Fibroblast of lung (primary cell): ENCODE results near the gene CYTH1. TPM values are rescaled to one million over a fixed set of nuclear protein-coding genes. Genes with fewer than 3 reads are reported as not detected.
A peak's percentile ranks its signal among the peaks of the same experiment; 100 is the strongest.

Experiments
- DNase-seq, 2 donors: peaks; one replicate each; pipeline versions ENCODE4 v3.0.0 to v3.0.0-alpha.2; 2010; ENCODE audit warnings: low read depth in 2 of 2
- H2AFZ ChIP-seq: 2 replicates; pipeline ENCODE4 v1.5.1; 2012; ENCODE audit warnings: low read length, control low read depth, inconsistent platforms
- H3K27ac ChIP-seq: 2 replicates; pipeline ENCODE4 v1.5.1; 2011; ENCODE audit warnings: low read length, control low read depth; ENCODE audit not compliant: insufficient read depth
- H3K27me3 ChIP-seq: 2 replicates; pipeline ENCODE4 v1.5.1; 2011; ENCODE audit warnings: mild to moderate bottlenecking, low read length; ENCODE audit not compliant: control insufficient read depth, insufficient read depth
- H3K36me3 ChIP-seq: 2 replicates; pipeline ENCODE4 v1.5.1; 2011; ENCODE audit warnings: low read length; ENCODE audit not compliant: control insufficient read depth, insufficient read depth
- H3K4me1 ChIP-seq: 2 replicates; pipeline ENCODE4 v1.5.1; 2011; ENCODE audit warnings: low read length; ENCODE audit not compliant: control insufficient read depth, insufficient read depth; ENCODE audit errors: extremely low read depth
- H3K4me2 ChIP-seq: 2 replicates; pipeline ENCODE4 v1.5.1; 2011; ENCODE audit warnings: low read length, control low read depth; ENCODE audit not compliant: insufficient read depth; ENCODE audit errors: extremely low read depth
- H3K4me3 ChIP-seq, 4 experiments: fragments of 200-600 bp in 1 of 4; sonication (generic) in 1 of 4; replicated peaks in 1 of 4; 2 replicates each; pipeline ENCODE4 v1.5.1; 2011 to 2016; ENCODE audit warnings: low read length in 4 of 4, low read depth in 3 of 4, mild to moderate bottlenecking in 3 of 4, control low read depth in 2 of 4, inconsistent platforms in 1 of 4, mixed read lengths in 1 of 4; ENCODE audit not compliant: insufficient read depth in 1 of 4; ENCODE audit errors: control extremely low read depth in 1 of 4
- H3K79me2 ChIP-seq: 2 replicates; pipeline ENCODE4 v1.5.1; 2012; ENCODE audit warnings: mild to moderate bottlenecking, low read length, inconsistent platforms; ENCODE audit not compliant: control insufficient read depth, insufficient read depth
- H3K9ac ChIP-seq: 2 replicates; pipeline ENCODE4 v1.5.1; 2011; ENCODE audit warnings: mild to moderate bottlenecking, low read length, control low read depth; ENCODE audit not compliant: insufficient read depth
- H3K9me3 ChIP-seq: 2 replicates; pipeline ENCODE4 v1.5.1; 2012; ENCODE audit warnings: low read depth, low read length; ENCODE audit not compliant: control insufficient read depth, insufficient read depth
- H4K20me1 ChIP-seq: 2 replicates; pipeline ENCODE4 v1.5.1; 2011; ENCODE audit warnings: low read length; ENCODE audit not compliant: control insufficient read depth, insufficient read depth; ENCODE audit errors: extremely low read depth
- EZH2 ChIP-seq: IDR thresholded peaks from 2 replicates; pipeline ENCODE4 v1.5.1; 2012; ENCODE audit warnings: low read length, control low read depth, mild to moderate bottlenecking; ENCODE audit errors: missing control alignments
- polyA plus RNA-seq, 2 donors: library from polyadenylated mRNA; depleted of rRNA in 1 of 2; stranded (reverse) in 1 of 2; unstranded in 1 of 2; fragments of >200 nt; gene quantifications; 2 replicates each; pipeline ENCODE4 v1.2.1, GENCODE V29; 2011 to 2012; ENCODE audit warnings: missing spikeins in 1 of 2
- total RNA-seq: library from RNA; depleted of rRNA; stranded (reverse); fragments of >200 nt; gene quantifications from 2 replicates; pipeline ENCODE4 v1.2.1, GENCODE V29; 2014
- TF ChIP-seq, protein P1 (sequence below), 2 donors: IDR thresholded peaks in 1 of 2; conservative IDR thresholded peaks in 1 of 2; 1 replicate in 1 of 2; 2 replicates in 1 of 2; pipeline ENCODE4 v1.5.1; 2011 to 2012; ENCODE audit warnings: low read length in 2 of 2, control low read depth in 1 of 2, inconsistent platforms in 1 of 2, low read depth in 1 of 2, mild to moderate bottlenecking in 1 of 2

Gene CYTH1
- total and polyA plus RNA-seq, 2 donors (not counting 1 experiment from before 2014, with no cell fraction given) = 8.9 to 9.9 TPM

DNA sequence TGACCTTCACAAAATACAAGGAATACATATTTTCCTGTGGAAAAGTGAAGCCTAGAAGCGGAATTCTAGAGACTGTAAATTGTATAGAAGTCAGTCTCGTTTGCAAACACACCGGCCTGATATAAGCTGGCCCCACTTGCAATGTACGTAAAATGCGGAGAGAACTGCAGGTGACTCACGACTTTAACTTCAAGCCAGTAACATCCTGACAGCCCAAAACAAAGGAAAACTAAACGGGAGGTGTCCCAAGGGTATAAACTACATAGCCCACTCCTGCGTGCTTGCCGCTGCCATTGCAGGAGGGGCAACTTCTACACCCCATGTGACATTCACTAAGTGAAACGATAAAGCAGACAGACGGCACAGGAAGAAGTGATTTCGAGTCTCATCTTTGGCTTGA, 101.6 kb downstream of the CYTH1 start:
- TF ChIP-seq EZH2 = no peak
- TF ChIP-seq, protein P1, sequence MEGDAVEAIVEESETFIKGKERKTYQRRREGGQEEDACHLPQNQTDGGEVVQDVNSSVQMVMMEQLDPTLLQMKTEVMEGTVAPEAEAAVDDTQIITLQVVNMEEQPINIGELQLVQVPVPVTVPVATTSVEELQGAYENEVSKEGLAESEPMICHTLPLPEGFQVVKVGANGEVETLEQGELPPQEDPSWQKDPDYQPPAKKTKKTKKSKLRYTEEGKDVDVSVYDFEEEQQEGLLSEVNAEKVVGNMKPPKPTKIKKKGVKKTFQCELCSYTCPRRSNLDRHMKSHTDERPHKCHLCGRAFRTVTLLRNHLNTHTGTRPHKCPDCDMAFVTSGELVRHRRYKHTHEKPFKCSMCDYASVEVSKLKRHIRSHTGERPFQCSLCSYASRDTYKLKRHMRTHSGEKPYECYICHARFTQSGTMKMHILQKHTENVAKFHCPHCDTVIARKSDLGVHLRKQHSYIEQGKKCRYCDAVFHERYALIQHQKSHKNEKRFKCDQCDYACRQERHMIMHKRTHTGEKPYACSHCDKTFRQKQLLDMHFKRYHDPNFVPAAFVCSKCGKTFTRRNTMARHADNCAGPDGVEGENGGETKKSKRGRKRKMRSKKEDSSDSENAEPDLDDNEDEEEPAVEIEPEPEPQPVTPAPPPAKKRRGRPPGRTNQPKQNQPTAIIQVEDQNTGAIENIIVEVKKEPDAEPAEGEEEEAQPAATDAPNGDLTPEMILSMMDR (conservative IDR thresholded peaks at IDR 0.05 in 1 of 2, IDR thresholded peaks at IDR 0.05 in 1 of 2; ENCODE audit: low read depth in 1 of 2, low read length in 2 of 2) = no peak
- H3K9ac ChIP-seq = no peak overlapping the region
- H3K4me2 ChIP-seq = no peak overlapping the region

DNA sequence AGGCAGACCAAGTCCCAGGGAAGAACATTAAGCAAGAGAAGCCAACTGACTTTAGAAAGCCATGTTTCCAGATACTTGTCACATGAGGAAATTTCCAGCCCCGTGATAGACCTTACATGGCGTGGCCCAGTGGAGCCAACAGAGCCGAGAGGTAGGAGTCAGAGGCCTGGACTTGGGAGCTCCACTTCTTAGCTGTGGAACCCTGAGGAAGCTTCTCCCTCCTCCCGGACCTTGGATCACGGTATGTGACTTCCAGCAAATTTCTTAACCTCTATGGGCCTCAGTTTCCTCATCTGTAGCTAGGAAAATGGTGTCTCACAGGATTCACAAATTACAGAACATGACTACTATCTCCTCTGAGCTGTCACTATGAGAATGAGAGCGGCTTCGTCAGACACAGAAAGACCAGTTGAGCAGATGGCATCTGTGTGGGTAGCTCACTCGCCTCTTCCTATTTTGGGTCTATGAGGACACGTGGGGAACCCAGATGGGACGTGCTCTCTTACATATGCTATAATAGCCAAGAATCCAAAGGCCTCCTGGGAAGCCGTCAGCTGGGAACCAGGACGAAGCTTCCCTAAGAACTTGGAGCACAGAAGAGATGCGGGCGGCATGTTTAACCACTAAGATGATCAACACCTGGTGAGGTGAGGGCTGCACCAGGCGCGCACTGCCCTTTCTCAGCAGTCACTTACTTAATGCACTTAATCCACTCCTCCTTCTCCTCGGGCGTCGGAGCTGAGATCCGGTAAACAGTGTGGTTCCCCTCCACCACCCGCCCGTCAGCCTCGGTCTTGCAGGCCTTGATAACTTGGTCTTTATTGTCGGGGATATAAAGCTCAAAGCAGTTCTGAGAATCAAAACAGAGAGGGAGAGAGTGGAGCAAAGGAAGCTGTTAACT, 102.3 kb downstream of the CYTH1 start:
- Histone ChIP-seq H3K79me2 (no peaks in the 10 kb centered on the region), H3K27ac (no peak overlapping the region), H3K27me3 (no peaks in the 10 kb centered on the region), H3K36me3 (peaks cover 6% of the 10 kb centered on the region), H4K20me1 (no peaks in the 10 kb centered on the region), H2AFZ (no peak overlapping the region), H3K9me3 (no peaks in the 10 kb centered on the region), H3K4me1 (peaks cover 7% of the 10 kb centered on the region), H3K4me2 (no peak overlapping the region), H3K4me3 (no peak overlapping the region), H3K9ac (no peak overlapping the region)
- TF ChIP-seq, protein P1 (conservative IDR thresholded peaks at IDR 0.05 in 1 of 2, IDR thresholded peaks at IDR 0.05 in 1 of 2; ENCODE audit: low read depth in 1 of 2, low read length in 2 of 2) = no peak
- no peak for TF ChIP-seq EZH2
- DNase-seq = no peak

More for the DNA sequence above, 101.6 kb downstream of the CYTH1 start:
- Histone ChIP-seq H3K27me3 (no peaks in the 10 kb centered on the region), H4K20me1 (no peaks in the 10 kb centered on the region), H3K27ac (no peak overlapping the region), H2AFZ (no peak overlapping the region), H3K36me3 (peaks cover 2% of the 10 kb centered on the region), H3K4me3 (no peak overlapping the region), H3K4me1 (peaks cover 7% of the 10 kb centered on the region), H3K9me3 (no peaks in the 10 kb centered on the region), H3K79me2 (no peaks in the 10 kb centered on the region)
- DNase-seq = peak in 1 of 2 donors; percentile 29

DNA sequence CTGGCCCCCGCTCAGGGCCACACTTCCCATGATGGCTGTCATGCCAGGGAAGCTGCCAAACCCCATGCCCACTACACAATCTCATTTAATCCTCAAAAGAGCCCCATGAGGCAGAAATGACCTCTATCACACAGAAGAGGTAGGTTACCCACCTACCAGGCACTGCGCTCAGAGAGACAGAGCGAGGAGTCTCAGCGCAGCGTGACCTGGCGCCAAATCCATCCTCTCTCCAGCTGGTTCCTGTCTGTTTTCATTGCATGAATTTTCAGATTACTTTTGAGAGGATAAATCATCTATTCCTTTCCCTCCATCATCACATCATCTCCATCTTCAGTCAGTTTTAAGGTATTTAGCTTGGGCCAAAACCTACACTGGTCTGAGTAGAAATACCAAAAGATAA, 103.4 kb downstream of the CYTH1 start:
- Histone ChIP-seq H3K4me2 (no peak overlapping the region), H2AFZ (no peak overlapping the region), H3K4me1 (peaks cover 7% of the 10 kb centered on the region), H3K9ac (no peak overlapping the region), H4K20me1 (no peaks in the 10 kb centered on the region), H3K4me3 (no peak overlapping the region), H3K27ac (no peak overlapping the region), H3K36me3 (peaks cover 6% of the 10 kb centered on the region), H3K9me3 (no peaks in the 10 kb centered on the region), H3K79me2 (no peaks in the 10 kb centered on the region), H3K27me3 (no peaks in the 10 kb centered on the region)
- no peak for DNase-seq
- TF ChIP-seq, protein P1 (conservative IDR thresholded peaks at IDR 0.05 in 1 of 2, IDR thresholded peaks at IDR 0.05 in 1 of 2; ENCODE audit: low read depth in 1 of 2, low read length in 2 of 2) = no peak
- no peak for TF ChIP-seq EZH2
